B cell (primary cell): Measurements from ENCODE around the gene TMEM82. TPM values are rescaled to one million over a fixed set of nuclear protein-coding genes. Genes with fewer than 3 reads are reported as not detected.

Source experiments
- ATAC-seq: fragments of 200-7000 bp; cut with Tn5 transposase; one replicate; pipeline ENCODE4 v1.10.0; 2021; ENCODE audit warnings: low read depth, mild to moderate bottlenecking, moderate number of reproducible peaks, moderate library complexity
- CTCF ChIA-PET: fragments of 350-600 bp; sonication (Branson Sonifier 250); formaldehyde crosslinking; loops from one replicate; lab custom pipeline; 2021; ENCODE audit warnings: antibody characterized with exemption, inconsistent platforms; lab: Charles Lee
- POLR2A ChIA-PET: fragments of 350-600 bp; sonication (Branson Sonifier 250); formaldehyde crosslinking; loops from one replicate; lab custom pipeline; 2021; ENCODE audit warnings: antibody characterized with exemption; lab: Charles Lee
- DNase-seq: peaks from one replicate; pipeline ENCODE4 v3.0.0; 2013
- H2AFZ ChIP-seq: 2 replicates; pipeline ENCODE4 v1.6.1; 2012; ENCODE audit warnings: mild to moderate bottlenecking, low read depth, low read length; ENCODE audit not compliant: insufficient read depth, poor library complexity, severe bottlenecking
- H3K27ac ChIP-seq, 2 donors: 1 replicate in 1 of 2; 2 replicates in 1 of 2; pipeline ENCODE4 v1.5.1; 2012 to 2013; ENCODE audit warnings: low read length in 2 of 2, mild to moderate bottlenecking in 2 of 2, moderate library complexity in 1 of 2
- H3K27me3 ChIP-seq, 4 experiments: fragments of 200-600 bp in 1 of 4; sonication (generic) in 1 of 4; replicated peaks in 1 of 4; 1 replicate in 2 of 4; 2 replicates in 2 of 4; pipeline versions ENCODE4 v1.6.1 to v1.7.0; 2013 to 2016; ENCODE audit warnings: low read length in 3 of 4, mild to moderate bottlenecking in 2 of 4, mixed read lengths in 1 of 4, moderate library complexity in 1 of 4; ENCODE audit not compliant: insufficient read depth in 4 of 4, control insufficient read depth in 3 of 4; ENCODE audit errors: control extremely low read depth in 1 of 4
- H3K36me3 ChIP-seq, 2 experiments: replicated peaks in 1 of 2; 1 replicate in 1 of 2; 2 replicates in 1 of 2; pipeline versions ENCODE4 v1.6.1 to v1.7.1; 2013; ENCODE audit warnings: low read length in 1 of 2; ENCODE audit not compliant: insufficient read depth in 2 of 2, control insufficient read depth in 1 of 2; ENCODE audit errors: control extremely low read depth in 1 of 2, extremely low read depth in 1 of 2
- H3K4me1 ChIP-seq, 2 donors: fragments of 200-600 bp in 1 of 2; sonication (generic) in 1 of 2; 1 replicate in 1 of 2; 2 replicates in 1 of 2; pipeline versions ENCODE4 v1.5.1 to v1.6.1; 2013 to 2017; ENCODE audit warnings: low read length in 2 of 2; ENCODE audit not compliant: control insufficient read depth in 2 of 2, insufficient read depth in 2 of 2
- H3K4me2 ChIP-seq: replicated peaks from 2 replicates; pipeline ENCODE3; 2012; ENCODE audit warnings: mild to moderate bottlenecking, low read depth, low read length; ENCODE audit not compliant: poor library complexity, severe bottlenecking
- H3K4me3 ChIP-seq, 5 experiments: fragments of 200-600 bp in 1 of 5; sonication (generic) in 1 of 5; 1 replicate in 3 of 5; 2 replicates in 2 of 5; pipeline versions ENCODE4 v1.5.1 to v1.7.0; 2011 to 2016; ENCODE audit warnings: low read length in 4 of 5, mild to moderate bottlenecking in 4 of 5, low read depth in 2 of 5, control low read depth in 1 of 5, moderate library complexity in 1 of 5; ENCODE audit not compliant: insufficient read depth in 1 of 5; ENCODE audit errors: control extremely low read depth in 1 of 5, extremely low read depth in 1 of 5
- H3K79me2 ChIP-seq: fragments of 200-600 bp; sonication (generic); one replicate; pipeline ENCODE4 v1.6.0; 2016; ENCODE audit warnings: low read length; ENCODE audit not compliant: control insufficient read depth, insufficient read depth
- H3K9ac ChIP-seq: fragments of 200-600 bp; sonication (generic); 2 replicates; pipeline ENCODE4 v1.6.1; 2017; ENCODE audit warnings: mild to moderate bottlenecking, low read length, moderate library complexity
- H3K9me3 ChIP-seq, 3 donors: one replicate each; pipeline versions ENCODE4 v1.6.1 to v1.7.1; 2013; ENCODE audit warnings: low read length in 2 of 3; ENCODE audit not compliant: control insufficient read depth in 2 of 3, insufficient read depth in 1 of 3; ENCODE audit errors: control extremely low read depth in 1 of 3
- H4K20me1 ChIP-seq: 2 replicates; pipeline ENCODE4 v1.6.0; 2012; ENCODE audit warnings: mild to moderate bottlenecking, low read length; ENCODE audit not compliant: insufficient read depth, control insufficient read depth, poor library complexity, severe bottlenecking
- H3K27ac Mint-ChIP-seq: one replicate; pipeline ENCODE4 v1.8.0; 2021; ENCODE audit warnings: mixed read lengths
- H3K27me3 Mint-ChIP-seq: one replicate; pipeline ENCODE4 v1.8.0; 2021; ENCODE audit warnings: mixed read lengths
- H3K4me1 Mint-ChIP-seq: one replicate; pipeline ENCODE4 v1.8.0; 2021; ENCODE audit warnings: mixed read lengths
- H3K4me3 Mint-ChIP-seq: one replicate; pipeline ENCODE4 v1.8.0; 2021; ENCODE audit warnings: mixed read lengths
- H3K9me3 Mint-ChIP-seq: one replicate; pipeline ENCODE4 v1.8.0; 2022; ENCODE audit warnings: mixed read lengths; ENCODE audit not compliant: insufficient read depth
- CTCF ChIP-seq: fragments of 200-600 bp; IDR thresholded peaks from one replicate; pipeline ENCODE4 v1.8.0; 2022; ENCODE audit warnings: antibody characterized with exemption, mild to moderate bottlenecking
- EZH2 ChIP-seq: IDR thresholded peaks from 2 replicates; pipeline ENCODE4 v1.6.1; 2012; ENCODE audit warnings: borderline replicate concordance, low read depth, mild to moderate bottlenecking, moderate library complexity, low read length; ENCODE audit not compliant: insufficient read depth, poor library complexity, severe bottlenecking
- WGBS: methylation state at CpG from one replicate; pipeline ENCODE4 v1.1.5; 2013; ENCODE audit warnings: missing lambda C conversion rate; ENCODE audit not compliant: insufficient coverage; 5-methylcytosine and 5-hydroxymethylcytosine counted together
- intact Hi-C: fragments of 100-400 bp; cut with micrococcal nuclease; formaldehyde crosslinking; loops from one replicate; pipeline ENCODE4 v1.10.0; 2022
- polyA plus RNA-seq: library from polyadenylated mRNA; depleted of rRNA; stranded (reverse); fragments of >200 nt; gene quantifications from 2 replicates; pipeline ENCODE4 v1.2.3, GENCODE V29; 2012
- total RNA-seq, 2 donors: library from RNA; stranded (reverse); fragments of 120-200 nt in 1 of 2; gene quantifications; 1 replicate in 1 of 2; 2 replicates in 1 of 2; pipeline versions ENCODE4 v1.2.3 to v1.2.4, GENCODE V29; 2013 to 2022

TMEM82 gene
- total and polyA plus RNA-seq, 2 donors (not counting 1 experiment from before 2014, with no cell fraction given): not detected

- peaks cover 2% of the 10 kb centered on the region for H3K4me1 Mint-ChIP-seq
- Histone ChIP-seq H3K27ac (no peak overlapping the region), H4K20me1 (no peaks in the 10 kb centered on the region), H3K27me3 (peaks cover 0 to 2% (median 0%) of the 10 kb centered on the region in 4 experiments), H3K9ac (no peak overlapping the region), H3K4me3 (no peak overlapping the region), H2AFZ (no peak overlapping the region), H3K9me3 (no peaks in the 10 kb centered on the region), H3K79me2 (no peaks in the 10 kb centered on the region), H3K4me1 (peaks cover 3 to 5% of the 10 kb centered on the region in 2 donors), H3K4me2 (no peak overlapping the region), H3K36me3 (no peaks in the 10 kb centered on the region)
- no peak overlapping the region for H3K4me3 Mint-ChIP-seq
- DNase-seq (no peak), ATAC-seq (no peak)
- TF ChIP-seq CTCF: no peak
- no peak for TF ChIP-seq EZH2
- ChIA-PET POLR2A (no interaction called here), CTCF (interaction anchor here (0.6 to 3.9 kb wide), 9 partner anchors 9 to 554 kb away, joined by 3 to 11 read pairs (median 4); no protein-coding TSS in a partner anchor)
- H3K27ac Mint-ChIP-seq: no peak overlapping the region
- 100% methylated on average over 1 of the region's 2 CpGs for WGBS
- H3K27me3 Mint-ChIP-seq: peaks cover 3% of the 10 kb centered on the region
- H3K9me3 Mint-ChIP-seq: no peaks in the 10 kb centered on the region
- intact Hi-C loops: no loop called here
Measured at GRCh38 chr1:15796086-15796462, 53.8 kb downstream of the TMEM82 start.

Other genes starting within 250 kb of the TMEM82 start
- gene CASP9, start 218.3 kb upstream of the TMEM82 start, total RNA-seq: 22.9 and 23.6 TPM in 2 replicates
- gene CASP9, start 218.3 kb upstream of the TMEM82 start, polyA plus RNA-seq: 16.8 and 17.9 TPM in 2 replicates
- 41.2 and 47.1 TPM in 2 replicates for gene DNAJC16, start 215.7 kb upstream of the TMEM82 start, total RNA-seq
- 15.1 and 16.9 TPM in 2 replicates for gene DNAJC16, start 215.7 kb upstream of the TMEM82 start, polyA plus RNA-seq
- gene AGMAT, start 157.4 kb upstream of the TMEM82 start, total RNA-seq: 3.3 and 3.5 TPM in 2 replicates
- 2.7 and 3.7 TPM in 2 replicates for gene AGMAT, start 157.4 kb upstream of the TMEM82 start, polyA plus RNA-seq
- gene DDI2, start 125.0 kb upstream of the TMEM82 start, total RNA-seq: 61.0 and 68.3 TPM in 2 replicates
- gene DDI2, start 125.0 kb upstream of the TMEM82 start, polyA plus RNA-seq: 8.5 and 12.2 TPM in 2 replicates
- gene PLEKHM2, start 58.2 kb upstream of the TMEM82 start, total RNA-seq: 116 and 120 TPM in 2 replicates
- gene PLEKHM2, start 58.2 kb upstream of the TMEM82 start, polyA plus RNA-seq: 96.3 and 99.7 TPM in 2 replicates
- gene SLC25A34, start 6.2 kb upstream of the TMEM82 start, total RNA-seq: 5.4 and 7.0 TPM in 2 replicates
- gene SLC25A34, start 6.2 kb upstream of the TMEM82 start, polyA plus RNA-seq: 4.1 and 4.6 TPM in 2 replicates
- gene FBLIM1, start 16.3 kb downstream of the TMEM82 start, total RNA-seq: not detected in 2 replicates
- not detected in 2 replicates for gene FBLIM1, start 16.3 kb downstream of the TMEM82 start, polyA plus RNA-seq
- 1.8 and 2.0 TPM in 2 replicates for gene UQCRHL, start 65.2 kb downstream of the TMEM82 start, total RNA-seq
- 0.98 and 1.3 TPM in 2 replicates for gene UQCRHL, start 65.2 kb downstream of the TMEM82 start, polyA plus RNA-seq
- gene SPEN, start 105.2 kb downstream of the TMEM82 start, total RNA-seq: 126 and 140 TPM in 2 replicates
- 29.1 and 48.4 TPM in 2 replicates for gene SPEN, start 105.2 kb downstream of the TMEM82 start, polyA plus RNA-seq
- 94.1 and 101 TPM in 2 replicates for gene ZBTB17, start 233.6 kb downstream of the TMEM82 start, total RNA-seq
- gene ZBTB17, start 233.6 kb downstream of the TMEM82 start, polyA plus RNA-seq: 157 and 201 TPM in 2 replicates